A549 (cell line): Measurements from ENCODE around the gene PPM1G.

Source experiments
- CBX2 ChIP-seq: fragments of 200-600 bp; sonication (generic); IDR thresholded peaks from 2 replicates; pipeline ENCODE4 v1.6.1; 2016; ENCODE audit warnings: low read depth, mild to moderate bottlenecking, borderline replicate concordance
- EHMT2 ChIP-seq: fragments of 200-600 bp; sonication (generic); IDR thresholded peaks from 2 replicates; pipeline ENCODE4 v1.6.1; 2016; ENCODE audit warnings: antibody characterized with exemption, low read depth, mild to moderate bottlenecking, moderate library complexity
- EP300 ChIP-seq, 2 experiments: fragments of >200 bp; sonication (Bioruptor Twin); formaldehyde crosslinking; IDR thresholded peaks; 2 replicates in 1 of 2; 3 replicates in 1 of 2; pipeline ENCODE4 v1.6.1; 2016 to 2017
- POLR2A ChIP-seq: IDR thresholded peaks from 2 replicates; pipeline ENCODE4 v1.6.1; 2012; ENCODE audit warnings: mild to moderate bottlenecking, low read length
- POLR2AphosphoS2 ChIP-seq: conservative IDR thresholded peaks from 2 replicates; pipeline ENCODE4 v1.6.1; 2012; ENCODE audit warnings: low read length, improper control_type of control experiment, inconsistent platforms
- SMC3 ChIP-seq: fragments of >200 bp; sonication (Bioruptor Twin); formaldehyde crosslinking; IDR thresholded peaks from 3 replicates; pipeline ENCODE4 v1.6.1; 2018; ENCODE audit warnings: inconsistent platforms
- SREBF2 ChIP-seq: fragments of 450-650 bp; IDR thresholded peaks from 2 replicates; pipeline ENCODE4 v1.6.1; 2014; ENCODE audit warnings: mild to moderate bottlenecking, moderate library complexity
- TF ChIP-seq, protein P1 (sequence below): fragments of 250-450 bp; sonication (Bioruptor Pico); IDR thresholded peaks from 2 replicates; pipeline ENCODE4 v1.5.0; 2020; ENCODE audit warnings: low read depth, mild to moderate bottlenecking, moderate library complexity
- TF ChIP-seq, protein P2 (sequence below): fragments of >200 bp; sonication (Bioruptor Twin); formaldehyde crosslinking; IDR thresholded peaks from 3 replicates; pipeline ENCODE4 v1.5.1; 2016
- TF ChIP-seq, protein P3 (sequence below): fragments of 250-450 bp; sonication (Bioruptor Pico); IDR thresholded peaks from 2 replicates; pipeline ENCODE4 v1.5.0; 2021; ENCODE audit warnings: mild to moderate bottlenecking, moderate library complexity, borderline replicate concordance
- TF ChIP-seq, protein P4 (sequence below): fragments of 200-600 bp; sonication (generic); IDR thresholded peaks from 2 replicates; pipeline ENCODE4 v1.6.1; 2016; ENCODE audit warnings: antibody characterized with exemption, mild to moderate bottlenecking, moderate library complexity

DNA sequence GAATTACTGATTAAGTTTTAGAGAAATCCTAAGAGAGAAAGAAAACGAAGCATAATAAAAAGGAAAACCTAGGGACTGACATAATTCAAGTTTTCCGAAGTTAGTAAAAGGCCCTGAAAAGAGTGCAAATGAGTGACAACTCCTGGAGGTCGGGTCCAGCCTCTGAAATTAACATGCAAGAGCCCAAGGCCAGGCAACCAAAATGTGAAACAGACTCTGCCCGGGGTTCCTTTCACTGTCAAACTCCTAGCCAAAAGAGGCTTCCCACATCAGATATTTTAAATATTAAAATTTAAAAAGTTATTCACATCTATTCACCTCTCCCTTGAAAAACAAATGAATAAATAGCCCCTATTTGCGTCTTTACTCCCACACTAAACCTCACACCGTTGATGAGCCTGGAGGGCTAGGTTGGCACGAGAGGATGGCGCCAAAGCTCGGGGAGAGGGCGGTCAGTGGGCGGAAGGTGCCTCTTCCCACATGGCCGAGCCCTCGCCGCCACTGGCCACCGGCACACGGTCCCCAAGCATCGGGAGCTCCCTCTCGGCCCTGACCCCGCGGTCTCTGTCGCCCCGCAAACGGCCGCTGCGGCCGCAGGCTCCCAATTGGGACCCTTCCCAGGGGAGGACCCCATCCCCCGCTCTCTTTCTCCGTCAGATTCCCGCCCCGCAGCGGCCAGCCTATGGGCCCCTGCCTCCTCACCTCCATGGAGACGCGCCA lies 630 bp downstream of the PPM1G start:
- TF ChIP-seq, protein P1, sequence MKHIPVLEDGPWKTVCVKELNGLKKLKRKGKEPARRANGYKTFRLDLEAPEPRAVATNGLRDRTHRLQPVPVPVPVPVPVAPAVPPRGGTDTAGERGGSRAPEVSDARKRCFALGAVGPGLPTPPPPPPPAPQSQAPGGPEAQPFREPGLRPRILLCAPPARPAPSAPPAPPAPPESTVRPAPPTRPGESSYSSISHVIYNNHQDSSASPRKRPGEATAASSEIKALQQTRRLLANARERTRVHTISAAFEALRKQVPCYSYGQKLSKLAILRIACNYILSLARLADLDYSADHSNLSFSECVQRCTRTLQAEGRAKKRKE (CRISPR knock-in tag): no peak
- TF ChIP-seq SREBF2 (no peak), POLR2AphosphoS2 (no peak), EHMT2 (no peak), CBX2 (no peak), SMC3 (no peak), POLR2A (no peak), EP300 (IDR thresholded peaks at IDR 0.05) (no peak)
- TF ChIP-seq, protein P2, sequence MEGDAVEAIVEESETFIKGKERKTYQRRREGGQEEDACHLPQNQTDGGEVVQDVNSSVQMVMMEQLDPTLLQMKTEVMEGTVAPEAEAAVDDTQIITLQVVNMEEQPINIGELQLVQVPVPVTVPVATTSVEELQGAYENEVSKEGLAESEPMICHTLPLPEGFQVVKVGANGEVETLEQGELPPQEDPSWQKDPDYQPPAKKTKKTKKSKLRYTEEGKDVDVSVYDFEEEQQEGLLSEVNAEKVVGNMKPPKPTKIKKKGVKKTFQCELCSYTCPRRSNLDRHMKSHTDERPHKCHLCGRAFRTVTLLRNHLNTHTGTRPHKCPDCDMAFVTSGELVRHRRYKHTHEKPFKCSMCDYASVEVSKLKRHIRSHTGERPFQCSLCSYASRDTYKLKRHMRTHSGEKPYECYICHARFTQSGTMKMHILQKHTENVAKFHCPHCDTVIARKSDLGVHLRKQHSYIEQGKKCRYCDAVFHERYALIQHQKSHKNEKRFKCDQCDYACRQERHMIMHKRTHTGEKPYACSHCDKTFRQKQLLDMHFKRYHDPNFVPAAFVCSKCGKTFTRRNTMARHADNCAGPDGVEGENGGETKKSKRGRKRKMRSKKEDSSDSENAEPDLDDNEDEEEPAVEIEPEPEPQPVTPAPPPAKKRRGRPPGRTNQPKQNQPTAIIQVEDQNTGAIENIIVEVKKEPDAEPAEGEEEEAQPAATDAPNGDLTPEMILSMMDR: no peak
- TF ChIP-seq, protein P3, sequence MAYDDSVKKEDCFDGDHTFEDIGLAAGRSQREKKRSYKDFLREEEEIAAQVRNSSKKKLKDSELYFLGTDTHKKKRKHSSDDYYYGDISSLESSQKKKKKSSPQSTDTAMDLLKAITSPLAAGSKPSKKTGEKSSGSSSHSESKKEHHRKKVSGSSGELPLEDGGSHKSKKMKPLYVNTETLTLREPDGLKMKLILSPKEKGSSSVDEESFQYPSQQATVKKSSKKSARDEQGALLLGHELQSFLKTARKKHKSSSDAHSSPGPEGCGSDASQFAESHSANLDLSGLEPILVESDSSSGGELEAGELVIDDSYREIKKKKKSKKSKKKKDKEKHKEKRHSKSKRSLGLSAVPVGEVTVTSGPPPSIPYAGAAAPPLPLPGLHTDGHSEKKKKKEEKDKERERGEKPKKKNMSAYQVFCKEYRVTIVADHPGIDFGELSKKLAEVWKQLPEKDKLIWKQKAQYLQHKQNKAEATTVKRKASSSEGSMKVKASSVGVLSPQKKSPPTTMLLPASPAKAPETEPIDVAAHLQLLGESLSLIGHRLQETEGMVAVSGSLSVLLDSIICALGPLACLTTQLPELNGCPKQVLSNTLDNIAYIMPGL (CRISPR knock-in tag): no peak
- TF ChIP-seq, protein P4, sequence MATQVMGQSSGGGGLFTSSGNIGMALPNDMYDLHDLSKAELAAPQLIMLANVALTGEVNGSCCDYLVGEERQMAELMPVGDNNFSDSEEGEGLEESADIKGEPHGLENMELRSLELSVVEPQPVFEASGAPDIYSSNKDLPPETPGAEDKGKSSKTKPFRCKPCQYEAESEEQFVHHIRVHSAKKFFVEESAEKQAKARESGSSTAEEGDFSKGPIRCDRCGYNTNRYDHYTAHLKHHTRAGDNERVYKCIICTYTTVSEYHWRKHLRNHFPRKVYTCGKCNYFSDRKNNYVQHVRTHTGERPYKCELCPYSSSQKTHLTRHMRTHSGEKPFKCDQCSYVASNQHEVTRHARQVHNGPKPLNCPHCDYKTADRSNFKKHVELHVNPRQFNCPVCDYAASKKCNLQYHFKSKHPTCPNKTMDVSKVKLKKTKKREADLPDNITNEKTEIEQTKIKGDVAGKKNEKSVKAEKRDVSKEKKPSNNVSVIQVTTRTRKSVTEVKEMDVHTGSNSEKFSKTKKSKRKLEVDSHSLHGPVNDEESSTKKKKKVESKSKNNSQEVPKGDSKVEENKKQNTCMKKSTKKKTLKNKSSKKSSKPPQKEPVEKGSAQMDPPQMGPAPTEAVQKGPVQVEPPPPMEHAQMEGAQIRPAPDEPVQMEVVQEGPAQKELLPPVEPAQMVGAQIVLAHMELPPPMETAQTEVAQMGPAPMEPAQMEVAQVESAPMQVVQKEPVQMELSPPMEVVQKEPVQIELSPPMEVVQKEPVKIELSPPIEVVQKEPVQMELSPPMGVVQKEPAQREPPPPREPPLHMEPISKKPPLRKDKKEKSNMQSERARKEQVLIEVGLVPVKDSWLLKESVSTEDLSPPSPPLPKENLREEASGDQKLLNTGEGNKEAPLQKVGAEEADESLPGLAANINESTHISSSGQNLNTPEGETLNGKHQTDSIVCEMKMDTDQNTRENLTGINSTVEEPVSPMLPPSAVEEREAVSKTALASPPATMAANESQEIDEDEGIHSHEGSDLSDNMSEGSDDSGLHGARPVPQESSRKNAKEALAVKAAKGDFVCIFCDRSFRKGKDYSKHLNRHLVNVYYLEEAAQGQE: no peak
